GM23338 (cell line): ENCODE data around the gene RAB15. TPM values are rescaled to one million over a fixed set of nuclear protein-coding genes. Genes with fewer than 3 reads are reported as not detected.

Experiments used
- ATAC-seq: fragments of 200-7000 bp; cut with Tn5 transposase; 3 replicates; pipeline ENCODE4 v1.9.1; 2020
- DNase-seq: peaks from one replicate; pipeline ENCODE4 v3.0.0-alpha.2; 2015; ENCODE audit warnings: low spot score
- H2AFZ ChIP-seq: fragments of 200-600 bp; sonication (generic); 2 replicates; pipeline ENCODE4 v1.8.0; 2016; ENCODE audit warnings: antibody characterized with exemption, mild to moderate bottlenecking, moderate library complexity
- H3F3A ChIP-seq: fragments of 200-600 bp; sonication (generic); replicated peaks from 2 replicates; pipeline ENCODE4 v1.8.0; 2017; ENCODE audit warnings: antibody characterized with exemption, mixed run types, low read depth
- H3K27ac ChIP-seq: fragments of 200-600 bp; sonication (generic); 2 replicates; pipeline ENCODE4 v1.6.1; 2016; ENCODE audit warnings: low read depth
- H3K27me3 ChIP-seq: fragments of 200-600 bp; sonication (generic); 2 replicates; pipeline ENCODE4 v1.8.0; 2016; ENCODE audit warnings: mild to moderate bottlenecking, mixed run types, moderate library complexity; ENCODE audit not compliant: insufficient read depth
- H3K36me3 ChIP-seq: fragments of 200-600 bp; sonication (generic); 2 replicates; pipeline ENCODE4 v1.8.0; 2016; ENCODE audit warnings: mild to moderate bottlenecking; ENCODE audit not compliant: insufficient read depth
- H3K4me1 ChIP-seq: fragments of 200-600 bp; sonication (generic); 2 replicates; pipeline ENCODE4 v1.8.0; 2016; ENCODE audit warnings: mild to moderate bottlenecking, moderate library complexity; ENCODE audit not compliant: insufficient read depth
- H3K4me2 ChIP-seq: fragments of 200-600 bp; sonication (generic); 2 replicates; pipeline ENCODE4 v1.7.1; 2017; ENCODE audit warnings: mixed run types
- H3K4me3 ChIP-seq: fragments of 200-600 bp; sonication (generic); 2 replicates; pipeline ENCODE4 v1.6.1; 2016; ENCODE audit warnings: mixed run types
- H3K79me2 ChIP-seq: fragments of 200-600 bp; sonication (generic); replicated peaks from 2 replicates; pipeline ENCODE4 v1.8.0; 2017; ENCODE audit warnings: mild to moderate bottlenecking; ENCODE audit not compliant: insufficient read depth
- H3K9me2 ChIP-seq: fragments of 200-600 bp; sonication (generic); 2 replicates; pipeline ENCODE4 v1.8.0; 2017; ENCODE audit not compliant: insufficient read depth
- H4K20me1 ChIP-seq: fragments of 200-600 bp; sonication (generic); replicated peaks from 2 replicates; pipeline ENCODE4 v1.8.0; 2017; ENCODE audit warnings: mild to moderate bottlenecking; ENCODE audit not compliant: insufficient read depth
- H3K27ac Mint-ChIP-seq: 2 replicates; pipeline ENCODE4 v1.8.0; 2020; ENCODE audit warnings: inconsistent platforms, mild to moderate bottlenecking, moderate library complexity, mixed read lengths
- H3K27me3 Mint-ChIP-seq: 3 replicates; pipeline ENCODE4 v1.8.0; 2022; ENCODE audit warnings: low read depth, mild to moderate bottlenecking, moderate library complexity, mixed read lengths, inconsistent platforms; ENCODE audit not compliant: insufficient read depth, poor library complexity
- H3K36me3 Mint-ChIP-seq: 3 replicates; pipeline ENCODE4 v1.8.0; 2021; ENCODE audit warnings: low read depth, mild to moderate bottlenecking, inconsistent platforms, moderate library complexity, mixed read lengths
- H3K4me1 Mint-ChIP-seq: 3 replicates; pipeline ENCODE4 v1.8.0; 2020; ENCODE audit warnings: mild to moderate bottlenecking, inconsistent platforms, mixed read lengths
- H3K4me3 Mint-ChIP-seq: 3 replicates; pipeline ENCODE4 v1.8.0; 2021; ENCODE audit warnings: moderate library complexity, mild to moderate bottlenecking, inconsistent platforms, mixed read lengths
- H3K9me3 Mint-ChIP-seq: 3 replicates; pipeline ENCODE4 v1.8.0; 2020; ENCODE audit warnings: moderate library complexity, mild to moderate bottlenecking, inconsistent platforms, mixed read lengths
- CREB1 ChIP-seq: fragments of 250-450 bp; sonication (Bioruptor Pico); IDR thresholded peaks from 2 replicates; pipeline ENCODE4 v1.5.0; 2020; ENCODE audit warnings: low read depth, mild to moderate bottlenecking, moderate library complexity
- CTCF ChIP-seq, 2 experiments: fragments of 200-600 bp in 1 of 2; sonication (generic) in 1 of 2; conservative IDR thresholded peaks; 2 replicates each; pipeline versions ENCODE4 v1.5.1 to v1.6.1; 2016 to 2017; ENCODE audit warnings: antibody characterized with exemption in 2 of 2, low read depth in 2 of 2, mild to moderate bottlenecking in 2 of 2, moderate library complexity in 1 of 2
- ETS1 ChIP-seq: IDR thresholded peaks from 2 replicates; pipeline ENCODE4 v1.6.1; 2016; ENCODE audit warnings: antibody characterized with exemption
- EZH2 ChIP-seq: fragments of 200-600 bp; sonication (generic); IDR thresholded peaks from one replicate; pipeline ENCODE4 v1.8.0; 2017; ENCODE audit warnings: antibody characterized with exemption, mild to moderate bottlenecking, low read depth; ENCODE audit not compliant: unreplicated experiment
- EZH2phosphoT487 ChIP-seq: fragments of 200-600 bp; sonication (generic); IDR thresholded peaks from one replicate; pipeline ENCODE4 v1.8.1; 2018; ENCODE audit warnings: antibody characterized with exemption; ENCODE audit not compliant: unreplicated experiment
- JUNB ChIP-seq: IDR thresholded peaks from one replicate; pipeline ENCODE4 v1.6.1; 2016; ENCODE audit warnings: antibody characterized with exemption; ENCODE audit not compliant: unreplicated experiment
- NANOG ChIP-seq: IDR thresholded peaks from 2 replicates; pipeline ENCODE4 v1.6.1; 2016; ENCODE audit warnings: antibody characterized with exemption, borderline replicate concordance
- POLR2AphosphoS5 ChIP-seq: IDR thresholded peaks from 2 replicates; pipeline ENCODE4 v1.6.1; 2016; ENCODE audit warnings: antibody characterized with exemption, low read depth
- REST ChIP-seq: IDR thresholded peaks from one replicate; pipeline ENCODE4 v1.6.1; 2018; ENCODE audit warnings: antibody characterized with exemption; ENCODE audit not compliant: unreplicated experiment
- STAT1 ChIP-seq: IDR thresholded peaks from one replicate; pipeline ENCODE4 v1.6.1; 2016; ENCODE audit warnings: antibody characterized with exemption; ENCODE audit not compliant: unreplicated experiment
- ZNF114 ChIP-seq: fragments of 250-450 bp; sonication (Bioruptor Pico); IDR thresholded peaks from 2 replicates; pipeline ENCODE4 v1.5.0; 2020; ENCODE audit warnings: mild to moderate bottlenecking, moderate library complexity
- ZNF331 ChIP-seq: fragments of 250-450 bp; sonication (Bioruptor Pico); IDR thresholded peaks from 2 replicates; pipeline ENCODE4 v1.5.0; 2020; ENCODE audit warnings: low read depth, mild to moderate bottlenecking, moderate library complexity
- ZNF462 ChIP-seq: fragments of 250-450 bp; sonication (Bioruptor Pico); IDR thresholded peaks from 2 replicates; pipeline ENCODE4 v1.5.0; 2020; ENCODE audit warnings: mild to moderate bottlenecking, moderate library complexity
- polyA plus RNA-seq: library from polyadenylated mRNA; unstranded; fragments of >200 nt; fragmentation: Nextera tagmentation; extraction: Ambion mirVana; gene quantifications from 2 replicates; pipeline ENCODE4 v1.2.1, GENCODE V29; 2016
- total RNA-seq: library from RNA; depleted of rRNA; stranded (reverse); fragments of >200 nt; shearing (Covaris generic); gene quantifications from 2 replicates; pipeline ENCODE4 v1.2.3, GENCODE V29; 2014

RAB15 gene
- total and polyA plus RNA-seq, 2 experiments from 2014 or later: 17.4 to 43.3 TPM

- no peak overlapping the region for H3K27ac Mint-ChIP-seq
- H3K4me2 ChIP-seq: no peak overlapping the region
- no peak overlapping the region for H3K4me3 Mint-ChIP-seq
- peaks cover 19% of the 10 kb centered on the region for H3K4me1 Mint-ChIP-seq
- no peak for ATAC-seq
- H3K4me1 ChIP-seq: peaks cover 20% of the 10 kb centered on the region
- H3F3A ChIP-seq: no peaks in the 10 kb centered on the region
- H3K9me2 ChIP-seq: no peaks in the 10 kb centered on the region
- no peaks in the 10 kb centered on the region for H3K9me3 Mint-ChIP-seq
- peaks cover 4% of the 10 kb centered on the region; the same call in 1 of the 2 replicates for H4K20me1 ChIP-seq
- H3K27me3 Mint-ChIP-seq: peaks cover 3% of the 10 kb centered on the region
- no peak overlapping the region for H2AFZ ChIP-seq
- H3K4me3 ChIP-seq: no peak overlapping the region
- H3K36me3 Mint-ChIP-seq: 0 out of 3 replicates have a peak, but pooled peaks cover 3% of the 10 kb centered on the region
- TF ChIP-seq CREB1 (CRISPR knock-in tag) (no peak), ZNF114 (no peak), JUNB (no peak), STAT1 (no peak), NANOG (no peak), ZNF462 (CRISPR knock-in tag) (no peak), CTCF (conservative IDR thresholded peaks at IDR 0.05; ENCODE audit: low read depth in 2 of 2) (no peak), EZH2phosphoT487 (no peak), ETS1 (no peak), EZH2 (no peak), REST (no peak), ZNF331 (CRISPR knock-in tag) (no peak), POLR2AphosphoS5 (no peak)
- H3K79me2 ChIP-seq: no peaks in the 10 kb centered on the region
- H3K27ac ChIP-seq: no peak overlapping the region
- 0 out of 2 replicates have a peak, but pooled peaks cover 4% of the 10 kb centered on the region for H3K36me3 ChIP-seq
- no peak for DNase-seq
- no peaks in the 10 kb centered on the region for H3K27me3 ChIP-seq
Measured at GRCh38 chr14:64938972-64939816, 32.9 kb downstream of the RAB15 start.
